ENCODE results near the gene SIAH1. TPM values are rescaled to one million over a fixed set of nuclear protein-coding genes. Genes with fewer than 3 reads are reported as not detected.
"Not testable (repeated sequence)": the region's sequence is repeated elsewhere in the genome, so short reads cannot be mapped to it uniquely, and the experiment has no call there.

SIAH1 gene
- total and polyA plus RNA-seq, 9 of the 15 experiments (the other 6 are each of a cell fraction or from before 2014, with no cell fraction given): 4.1 to 14.3 (median 12.5) TPM

DNA sequence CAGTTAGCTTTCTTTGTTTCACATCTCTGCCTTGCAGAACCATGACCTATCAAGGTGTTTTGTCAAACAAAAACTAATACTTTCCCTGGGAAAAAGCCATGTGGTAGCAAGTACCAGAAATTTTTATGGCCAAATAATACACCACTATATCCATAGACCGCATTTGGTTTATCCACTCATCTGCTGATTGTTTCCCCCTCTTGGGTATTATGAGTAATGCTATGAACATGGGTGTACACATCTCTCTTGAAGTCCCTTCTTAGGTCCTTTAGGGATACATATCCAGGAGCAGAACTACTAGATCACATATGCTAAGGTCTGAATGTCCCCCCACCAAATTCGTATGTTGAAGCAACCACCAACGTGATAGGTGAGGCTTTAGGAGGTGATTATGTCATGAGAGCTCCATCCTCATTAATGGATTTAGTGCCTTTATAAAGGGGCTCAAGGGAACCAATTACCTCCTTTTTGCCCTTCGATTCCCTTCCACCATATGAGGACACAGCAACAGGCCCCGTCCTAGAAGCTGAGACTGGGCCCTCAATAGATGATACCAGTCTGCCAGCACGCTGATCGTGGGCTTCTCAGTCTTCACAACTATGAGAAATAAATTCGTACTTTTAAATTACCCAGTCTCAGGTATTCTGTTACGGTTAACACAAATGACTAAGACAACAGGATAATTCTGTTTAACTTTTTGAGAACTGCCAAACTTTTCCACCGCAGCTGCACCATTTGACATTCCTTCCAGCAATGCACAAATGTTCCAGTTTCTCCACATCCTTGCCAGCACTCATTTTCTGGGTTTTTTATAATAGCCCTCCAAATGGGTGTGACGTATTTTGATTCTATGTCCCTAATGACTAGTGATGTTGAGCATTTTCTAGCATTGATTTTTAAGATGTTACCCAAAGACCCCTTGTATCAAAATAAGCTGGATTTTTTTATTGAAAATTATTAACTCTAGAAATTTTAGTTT is 30.0 kb downstream of the SIAH1 start:
- H3K4me2 ChIP-seq (ENCODE audit: insufficient read depth, low read length): no peak overlapping the region
- H2AFZ ChIP-seq (ENCODE audit: low read depth, low read length): no peak overlapping the region
- BruUV-seq (replicated peaks): no TSS peak
- TF ChIP-seq POLR2A (conservative IDR thresholded peaks at IDR 0.05) (0 out of 2 replicates have a peak, but pooled peaks have one; percentile 26), ZNF140 (CRISPR knock-in tag; IDR thresholded peaks at IDR 0.05) (no peak)
- in situ Hi-C loops (cut with MboI): loop anchor here (5.0 kb wide), 2 partner anchors 172 to 277 kb away; no protein-coding TSS in a partner anchor
- no peaks in the 10 kb centered on the region; a peak in 1 of 5 replicates for H3K4me1 ChIP-seq (replicated peaks in 1 of 2; ENCODE audit: control insufficient read depth in 2 of 2, insufficient read depth in 2 of 2, low read length in 2 of 2)
- intact Hi-C loops (cut with micrococcal nuclease): loop anchor here (5.0 kb wide), 1 partner anchor 82 kb away; no protein-coding TSS in a partner anchor
- H3K79me2 ChIP-seq (ENCODE audit: control insufficient read depth, insufficient read depth, low read length): peaks cover 34% of the 10 kb centered on the region
- ChIA-PET CTCF (ENCODE audit: low intra/inter-chr PET ratio) (interaction anchor here (2.4 kb wide), 1 partner anchor 80 kb away, joined by 14 read pairs; no protein-coding TSS in a partner anchor), POLR2A (interaction anchor here (0.7 to 3.7 kb wide), 4 partner anchors 9 to 269 kb away, joined by 3 to 28 read pairs (median 3); no protein-coding TSS in a partner anchor)
- ATAC-seq: no peak
- H3K9me1 ChIP-seq (ENCODE audit: control insufficient read depth, insufficient read depth, low read length): no peaks in the 10 kb centered on the region
- no peak overlapping the region for H3K9ac ChIP-seq (ENCODE audit: insufficient read depth in 1 of 2, low read depth in 2 of 2, low read length in 2 of 2)
- WGBS (ENCODE audit: insufficient coverage, low coverage, missing lambda C conversion rate): 92% methylated on average over 11 of the region's 11 CpGs
- no peak overlapping the region for H3K4me3 ChIP-seq
- H4K20me1 ChIP-seq (replicated peaks; ENCODE audit: control insufficient read depth, insufficient read depth, low read length): no peaks in the 10 kb centered on the region
- H3K36me3 ChIP-seq (ENCODE audit: control insufficient read depth, insufficient read depth, low read length): peaks cover 65% of the 10 kb centered on the region
- no peaks in the 10 kb centered on the region for H3K9me3 ChIP-seq (replicated peaks; ENCODE audit: control insufficient read depth, insufficient read depth, low read depth, low read length)
- no peak for FAIRE-seq
- peak in 1 of 4 experiments; percentile 16 for DNase-seq (ENCODE audit: extremely low read depth in 1 of 4, low spot score in 3 of 4)
- no peaks in the 10 kb centered on the region for H3K27me3 ChIP-seq (ENCODE audit: control insufficient read depth in 2 of 2, insufficient read depth in 2 of 2, low read length in 2 of 2)
- no peak overlapping the region for H3K27ac ChIP-seq (ENCODE audit: extremely low read depth, low read depth, low read length)

DNA sequence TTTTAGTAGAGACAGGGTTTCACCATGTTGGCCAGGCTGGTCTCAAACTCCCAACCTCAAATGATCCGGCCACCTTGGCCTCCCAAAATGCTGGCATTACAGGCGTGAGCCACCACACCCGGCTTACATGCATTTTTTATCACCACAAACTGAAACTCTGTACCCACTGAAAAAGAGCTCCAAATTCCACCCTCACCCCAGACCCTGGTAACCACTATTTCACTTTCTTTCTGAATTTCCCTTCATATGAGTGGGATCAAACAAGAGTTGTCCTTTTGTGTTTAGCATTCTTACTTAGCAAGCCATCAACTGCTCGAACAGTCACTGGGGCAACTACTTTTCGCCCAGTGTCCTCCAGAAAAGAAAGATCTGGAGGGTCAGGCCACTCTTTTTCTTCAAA is 30.8 kb downstream of the SIAH1 start:
- H2AFZ ChIP-seq (ENCODE audit: low read depth, low read length); H3K4me3 ChIP-seq; DNase-seq (ENCODE audit: extremely low read depth in 1 of 4, low spot score in 3 of 4); H3K27me3 ChIP-seq (ENCODE audit: control insufficient read depth in 2 of 2, insufficient read depth in 2 of 2, low read length in 2 of 2); H3K4me1 ChIP-seq (replicated peaks in 1 of 2; ENCODE audit: control insufficient read depth in 2 of 2, insufficient read depth in 2 of 2, low read length in 2 of 2); H3K9me3 ChIP-seq (replicated peaks; ENCODE audit: control insufficient read depth, insufficient read depth, low read depth, low read length); H3K9me1 ChIP-seq (ENCODE audit: control insufficient read depth, insufficient read depth, low read length); BruUV-seq (replicated peaks); FAIRE-seq; H3K27ac ChIP-seq (ENCODE audit: extremely low read depth, low read depth, low read length); ATAC-seq; H3K9ac ChIP-seq (ENCODE audit: insufficient read depth in 1 of 2, low read depth in 2 of 2, low read length in 2 of 2); H3K4me2 ChIP-seq (ENCODE audit: insufficient read depth, low read length); H4K20me1 ChIP-seq (replicated peaks; ENCODE audit: control insufficient read depth, insufficient read depth, low read length): not testable (repeated sequence)
- in situ Hi-C loops (cut with MboI): loop anchor here (5.0 kb wide), 2 partner anchors 173 to 278 kb away; no protein-coding TSS in a partner anchor
- Histone ChIP-seq H3K79me2 (ENCODE audit: control insufficient read depth, insufficient read depth, low read length) (peaks cover 28% of the 10 kb centered on the region; the same call in 2 of the 3 replicates), H3K36me3 (ENCODE audit: control insufficient read depth, insufficient read depth, low read length) (peaks cover 68% of the 10 kb centered on the region)
- ChIA-PET POLR2A (interaction anchor here (0.7 to 3.7 kb wide), 3 partner anchors 8 to 25 kb away, joined by 3 to 28 read pairs (median 3); no protein-coding TSS in a partner anchor), CTCF (ENCODE audit: low intra/inter-chr PET ratio) (interaction anchor here (0.6 to 2.4 kb wide), 4 partner anchors 81 to 275 kb away, joined by 3 to 14 read pairs (median 4); no protein-coding TSS in a partner anchor)
- 92% methylated on average over 5 of the region's 5 CpGs for WGBS (ENCODE audit: insufficient coverage, low coverage, missing lambda C conversion rate)
- TF ChIP-seq POLR2A (conservative IDR thresholded peaks at IDR 0.05) (0 out of 2 replicates have a peak, but pooled peaks have one; percentile 41), SUPT5H (IDR thresholded peaks at IDR 0.05) (peak; percentile 33; the same call in 1 of the 2 replicates)
- intact Hi-C loops (cut with micrococcal nuclease): loop anchor here (5.0 kb wide), 1 partner anchor 83 kb away; no protein-coding TSS in a partner anchor

Data from K562 (cell line).